Liver (tissue), 9 donors: ENCODE results near the gene LRMDA. TPM values are rescaled to one million over a fixed set of nuclear protein-coding genes. Genes with fewer than 3 reads are reported as not detected.

Experiments used
- DNase-seq: peaks from one replicate; pipeline ENCODE4 v3.0.0-alpha.2; 2017; ENCODE audit warnings: low spot score
- H3K27ac ChIP-seq, 2 donors: one replicate each; pipeline ENCODE4 v1.7.0; 2013; ENCODE audit warnings: inconsistent platforms in 2 of 2, low read length in 2 of 2, control low read depth in 1 of 2, low read depth in 1 of 2, mild to moderate bottlenecking in 1 of 2
- H3K27me3 ChIP-seq, 4 donors: one replicate each; pipeline versions ENCODE4 v1.6.1 to v1.7.0; 2013; ENCODE audit warnings: low read length in 3 of 4, inconsistent platforms in 1 of 4, mild to moderate bottlenecking in 1 of 4, moderate library complexity in 1 of 4; ENCODE audit not compliant: control insufficient read depth in 4 of 4, insufficient read depth in 4 of 4
- H3K36me3 ChIP-seq, 4 donors: one replicate each; pipeline versions ENCODE4 v1.6.1 to v1.7.0; 2013; ENCODE audit warnings: low read length in 3 of 4, mild to moderate bottlenecking in 3 of 4, low read depth in 1 of 4, moderate library complexity in 1 of 4; ENCODE audit not compliant: control insufficient read depth in 4 of 4, insufficient read depth in 3 of 4
- H3K4me1 ChIP-seq, 4 donors: one replicate each; pipeline versions ENCODE4 v1.6.1 to v1.7.0; 2013; ENCODE audit warnings: low read length in 3 of 4, mild to moderate bottlenecking in 3 of 4, moderate library complexity in 1 of 4; ENCODE audit not compliant: control insufficient read depth in 4 of 4, insufficient read depth in 4 of 4
- H3K4me3 ChIP-seq, 3 donors: one replicate each; pipeline versions ENCODE4 v1.6.1 to v1.7.0; 2013; ENCODE audit warnings: low read length in 3 of 3, control low read depth in 1 of 3, low read depth in 1 of 3, mild to moderate bottlenecking in 1 of 3
- H3K9ac ChIP-seq, 2 donors: one replicate each; pipeline ENCODE4 v1.7.0; 2013; ENCODE audit warnings: low read length in 2 of 2, mild to moderate bottlenecking in 2 of 2, moderate library complexity in 2 of 2, control low read depth in 1 of 2, low read depth in 1 of 2
- H3K9me3 ChIP-seq, 4 donors: one replicate each; pipeline versions ENCODE4 v1.6.1 to v1.7.0; 2013; ENCODE audit warnings: low read length in 3 of 4; ENCODE audit not compliant: control insufficient read depth in 4 of 4
- ATF3 ChIP-seq: IDR thresholded peaks from 2 replicates; pipeline ENCODE4 v1.6.1; 2016; ENCODE audit warnings: antibody characterized with exemption
- CTCF ChIP-seq: fragments of 150-350 bp; IDR thresholded peaks from 2 replicates; pipeline ENCODE4 v1.5.1; 2017; ENCODE audit warnings: improper control_type of control experiment, low read depth, low read length; ENCODE audit not compliant: missing input control
- EGR1 ChIP-seq, 2 donors: IDR thresholded peaks; 2 replicates each; pipeline ENCODE4 v1.6.1; 2016 to 2018; ENCODE audit warnings: antibody characterized with exemption in 2 of 2, low read depth in 2 of 2
- FOXA1 ChIP-seq: IDR thresholded peaks from 2 replicates; pipeline ENCODE4 v1.6.1; 2016; ENCODE audit warnings: antibody characterized with exemption
- FOXA2 ChIP-seq: IDR thresholded peaks from 2 replicates; pipeline ENCODE4 v1.6.1; 2016; ENCODE audit warnings: antibody characterized with exemption
- GABPA ChIP-seq, 2 donors: IDR thresholded peaks in 1 of 2; conservative IDR thresholded peaks in 1 of 2; 2 replicates each; pipeline ENCODE4 v1.6.1; 2016; ENCODE audit warnings: antibody characterized with exemption in 2 of 2, mild to moderate bottlenecking in 1 of 2, moderate library complexity in 1 of 2
- HNF4A ChIP-seq, 2 donors: conservative IDR thresholded peaks; 2 replicates each; pipeline ENCODE4 v1.6.1; 2016; ENCODE audit warnings: antibody characterized with exemption in 2 of 2, mild to moderate bottlenecking in 2 of 2
- HNF4G ChIP-seq: IDR thresholded peaks from 2 replicates; pipeline ENCODE4 v1.6.1; 2016; ENCODE audit warnings: antibody characterized with exemption
- JUND ChIP-seq, 2 donors: IDR thresholded peaks; 2 replicates each; pipeline ENCODE4 v1.6.1; 2016; ENCODE audit warnings: antibody characterized with exemption in 2 of 2
- MAX ChIP-seq: IDR thresholded peaks from 2 replicates; pipeline ENCODE4 v1.6.1; 2016; ENCODE audit warnings: antibody characterized with exemption
- NR2F2 ChIP-seq: IDR thresholded peaks from 2 replicates; pipeline ENCODE4 v1.6.1; 2016; ENCODE audit warnings: antibody characterized with exemption
- RAD21 ChIP-seq, 2 donors: IDR thresholded peaks; 2 replicates each; pipeline ENCODE4 v1.6.1; 2016; ENCODE audit warnings: antibody characterized with exemption in 2 of 2, mild to moderate bottlenecking in 2 of 2
- REST ChIP-seq: IDR thresholded peaks from 2 replicates; pipeline ENCODE4 v1.6.1; 2016; ENCODE audit warnings: antibody characterized with exemption, mild to moderate bottlenecking
- RXRA ChIP-seq, 2 donors: IDR thresholded peaks; 2 replicates each; pipeline ENCODE4 v1.6.1; 2017 to 2018; ENCODE audit warnings: antibody characterized with exemption in 2 of 2, mild to moderate bottlenecking in 1 of 2
- SP1 ChIP-seq: IDR thresholded peaks from 2 replicates; pipeline ENCODE4 v1.6.1; 2018; ENCODE audit warnings: antibody characterized with exemption, mild to moderate bottlenecking
- TAF1 ChIP-seq: conservative IDR thresholded peaks from 2 replicates; pipeline ENCODE4 v1.6.1; 2016; ENCODE audit warnings: antibody characterized with exemption, mild to moderate bottlenecking
- YY1 ChIP-seq: IDR thresholded peaks from 2 replicates; pipeline ENCODE4 v1.6.1; 2016; ENCODE audit warnings: antibody characterized with exemption, mild to moderate bottlenecking
- ZBTB33 ChIP-seq: IDR thresholded peaks from 2 replicates; pipeline ENCODE4 v1.6.1; 2016; ENCODE audit warnings: antibody characterized with exemption
- WGBS: extraction: QIAGEN DNeasy Blood & Tissue Kit; methylation state at CpG from one replicate; pipeline ENCODE4 v1.1.7; 2013; 5-methylcytosine and 5-hydroxymethylcytosine counted together
- polyA plus RNA-seq, 2 donors: library from polyadenylated mRNA; stranded (reverse) in 1 of 2; unstranded in 1 of 2; fragments of 200-250 nt in 1 of 2; fragments of >200 nt in 1 of 2; fragmentation: Nextera tagmentation in 1 of 2; extraction: Ambion mirVana in 1 of 2; gene quantifications; one replicate each; pipeline versions ENCODE4 v1.2.1 to v1.2.3, GENCODE V29; 2013 to 2015
- total RNA-seq, 2 donors: library from RNA; depleted of rRNA; stranded (reverse); fragments of >200 nt; gene quantifications; one replicate each; pipeline ENCODE4 v1.2.3, GENCODE V29; 2014
- donor health status: healthy.
- donor health status: healthy.
- donor health status: healthy.
- donor health status: healthy.
- donor health status: healthy.

The LRMDA gene
- total and polyA plus RNA-seq, 4 donors = 7.9 to 15.8 (median 11.3) TPM

- 82% methylated on average over 1 of the region's 1 CpG for WGBS
- Histone ChIP-seq H3K4me3 (no peak overlapping the region), H3K36me3 (no peaks in the 10 kb centered on the region), H3K9ac (no peak overlapping the region), H3K27me3 (no peaks in the 10 kb centered on the region), H3K27ac (no peak overlapping the region), H3K4me1 (peaks cover 7 to 33% (median 22%) of the 10 kb centered on the region in 4 donors), H3K9me3 (no peaks in the 10 kb centered on the region)
- TF ChIP-seq ZBTB33 (no peak), ATF3 (no peak)
- DNase-seq = no peak
Observed at GRCh38 chr10:75730847-75731246, 299.4 kb downstream of the LRMDA start.

- no peak overlapping the region for H3K4me3 ChIP-seq
- H3K27me3 ChIP-seq = no peaks in the 10 kb centered on the region
- peaks cover 5 to 22% (median 15%) of the 10 kb centered on the region in 4 donors for H3K4me1 ChIP-seq
- DNase-seq = no peak
- no peaks in the 10 kb centered on the region for H3K36me3 ChIP-seq
- H3K9me3 ChIP-seq = no peaks in the 10 kb centered on the region
- H3K9ac ChIP-seq = no peak overlapping the region
- H3K27ac ChIP-seq = peak overlapping the region; percentile 33 to 71
- TF ChIP-seq ZBTB33 (peak; percentile 89), JUND (IDR thresholded peaks at IDR 0.05) (peak; percentile 47 to 92), FOXA1 (peak; percentile 100), MAX (peak; percentile 87), SP1 (peak; percentile 93), HNF4A (conservative IDR thresholded peaks at IDR 0.05) (peak; percentile 95 to 97), YY1 (peak; percentile 81), GABPA (IDR thresholded peaks at IDR 0.05 in 1 of 2, conservative IDR thresholded peaks at IDR 0.05 in 1 of 2) (no peak), ATF3 (peak; percentile 69), RXRA (IDR thresholded peaks at IDR 0.05) (peak; percentile 93 to 95), RAD21 (IDR thresholded peaks at IDR 0.05) (peak; percentile 69 to 72), CTCF (no peak), EGR1 (IDR thresholded peaks at IDR 0.05; ENCODE audit: low read depth in 2 of 2) (peak in 1 of 2 donors; percentile 51), REST (peak; percentile 90), NR2F2 (peak; percentile 49), TAF1 (no peak), FOXA2 (peak; percentile 100), HNF4G (peak; percentile 80)
- WGBS = 21% methylated on average over 2 of the region's 2 CpGs
Observed at GRCh38 chr10:75733135-75733890, 301.9 kb downstream of the LRMDA start.
